HG03565 (cell line): ENCODE results near the gene DAB1.

Experiments
- ATAC-seq: cut with Tn5 transposase; IDR thresholded peaks from one replicate; pipeline ENCODE4 v1.9.1; 2021; ENCODE audit warnings: mild to moderate bottlenecking, moderate library complexity; ENCODE audit not compliant: unreplicated experiment

Gene DAB1

DNA sequence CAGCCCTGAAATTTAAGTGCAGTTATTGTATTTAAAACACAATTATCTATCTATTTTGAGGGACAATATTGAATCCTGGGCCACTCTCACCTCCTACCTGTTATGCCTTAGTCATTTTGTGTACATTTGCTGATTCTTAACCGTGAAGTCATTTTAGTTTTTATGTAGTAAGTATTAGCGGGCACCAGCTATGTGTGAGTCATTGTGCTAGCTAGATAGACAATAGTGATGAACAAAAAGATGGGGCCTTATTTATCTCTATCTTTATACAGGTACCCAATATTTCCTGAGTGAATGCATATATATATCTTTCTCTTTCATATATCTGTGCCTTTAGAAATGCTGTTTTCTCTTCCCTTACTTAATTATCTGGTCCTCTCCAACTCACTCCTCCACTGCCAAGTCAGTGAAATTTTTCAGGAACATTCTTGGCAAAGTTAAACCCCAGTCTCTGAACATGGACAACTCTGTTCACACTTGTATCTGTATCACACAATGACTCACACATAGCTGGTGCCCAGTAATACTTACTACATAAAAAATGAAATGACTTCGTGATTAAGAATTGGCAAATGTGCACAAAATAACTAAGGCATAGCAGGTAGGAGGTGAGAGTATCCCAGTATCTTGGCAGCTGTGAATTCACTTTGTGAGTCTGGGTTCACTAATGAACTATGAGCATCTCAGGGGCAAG lies 292.0 kb downstream of the DAB1 start:
- no peak for ATAC-seq

GRCh38 chr1:57131257-57131656 lies 292.6 kb downstream of the DAB1 start:
- ATAC-seq, result no peak

DNA sequence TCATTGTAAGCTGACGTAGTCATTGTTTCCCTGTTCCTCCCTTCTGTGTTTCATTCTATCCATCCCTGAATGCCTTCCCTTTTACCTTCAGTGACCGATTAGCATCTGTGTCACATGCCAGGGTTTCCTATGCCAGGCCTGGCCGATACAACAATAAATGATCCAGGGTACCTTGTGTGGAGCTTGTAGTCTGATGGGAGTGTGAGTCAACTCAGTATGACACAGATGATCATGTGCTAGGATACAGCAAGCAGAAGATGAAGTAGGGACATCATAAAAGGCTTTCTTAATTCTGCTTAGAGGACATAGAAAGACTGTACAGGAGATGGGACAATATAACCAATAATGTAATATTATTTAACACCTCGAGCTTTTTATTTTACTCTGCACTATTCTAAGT lies 294.0 kb downstream of the DAB1 start:
- no peak for ATAC-seq

DNA sequence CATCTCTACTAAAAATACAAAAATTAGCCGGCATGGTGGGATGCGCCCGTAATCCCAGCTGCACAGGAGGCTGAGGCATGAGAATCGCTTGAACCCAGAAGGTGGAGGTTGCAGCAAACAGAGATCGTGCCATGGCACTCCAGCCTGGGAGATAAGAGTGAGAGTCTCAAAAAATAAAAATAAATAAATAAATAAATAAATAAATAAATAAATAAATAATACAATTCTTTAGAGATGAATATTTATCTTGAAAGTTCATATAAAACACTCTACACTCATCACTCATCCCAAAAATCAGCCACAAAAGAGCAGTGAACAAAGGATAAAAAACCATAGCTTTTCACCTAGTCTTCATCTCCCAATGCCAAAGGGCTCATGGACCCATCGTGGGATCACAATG lies 295.9 kb downstream of the DAB1 start:
- no peak for ATAC-seq

GRCh38 chr1:57124768-57125446 lies 299.0 kb downstream of the DAB1 start:
- ATAC-seq, result peak; percentile 72

GRCh38 chr1:57124170-57124569 lies 299.7 kb downstream of the DAB1 start:
- ATAC-seq, result no peak

- ATAC-seq, result no peak
These were observed 301.8 kb downstream of the DAB1 start for GRCh38 chr1:57122031-57122430.

GRCh38 chr1:57118948-57119603 lies 304.8 kb downstream of the DAB1 start:
- no peak for ATAC-seq

DNA sequence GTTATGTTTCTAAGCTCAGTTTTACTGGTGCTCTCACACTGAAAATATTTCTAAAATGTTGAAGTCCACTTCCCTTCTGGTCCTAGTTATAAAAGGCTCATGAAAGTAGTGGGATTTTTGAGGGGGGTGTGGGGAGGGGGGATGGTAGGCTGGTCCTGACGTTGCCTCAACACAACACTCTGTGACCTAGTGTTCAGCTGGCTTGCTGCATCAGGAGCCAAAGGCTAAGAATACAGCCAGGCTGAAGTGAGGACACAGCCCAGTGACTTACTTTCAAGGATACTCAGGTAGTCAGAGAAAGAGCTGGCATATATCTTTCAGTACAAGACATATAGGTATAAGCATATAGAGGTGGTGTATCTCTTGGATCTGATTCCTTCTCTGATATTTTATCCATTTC lies 306.1 kb downstream of the DAB1 start:
- ATAC-seq, result no peak

DNA sequence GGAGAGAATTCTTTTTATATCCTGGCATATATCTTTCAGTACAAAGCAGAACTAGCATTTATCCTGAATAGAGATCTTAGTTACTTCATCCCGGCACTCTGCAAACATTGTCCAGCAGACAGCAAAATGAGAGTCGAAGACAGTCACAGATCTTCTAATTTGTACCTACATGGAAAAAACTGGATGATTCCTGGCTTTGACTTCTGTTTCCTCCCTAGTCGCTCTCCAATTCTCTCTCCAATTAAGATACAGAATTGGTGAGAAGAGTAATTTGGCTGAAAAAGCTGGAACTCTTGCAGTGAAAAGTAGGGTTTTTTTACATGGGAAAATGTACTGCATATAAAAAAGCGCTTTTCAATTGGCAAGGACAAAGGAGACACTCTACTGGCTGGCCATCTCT lies 307.0 kb downstream of the DAB1 start:
- no peak for ATAC-seq

- ATAC-seq, result no peak
These were observed 308.7 kb downstream of the DAB1 start for GRCh38 chr1:57115030-57115614.

DNA sequence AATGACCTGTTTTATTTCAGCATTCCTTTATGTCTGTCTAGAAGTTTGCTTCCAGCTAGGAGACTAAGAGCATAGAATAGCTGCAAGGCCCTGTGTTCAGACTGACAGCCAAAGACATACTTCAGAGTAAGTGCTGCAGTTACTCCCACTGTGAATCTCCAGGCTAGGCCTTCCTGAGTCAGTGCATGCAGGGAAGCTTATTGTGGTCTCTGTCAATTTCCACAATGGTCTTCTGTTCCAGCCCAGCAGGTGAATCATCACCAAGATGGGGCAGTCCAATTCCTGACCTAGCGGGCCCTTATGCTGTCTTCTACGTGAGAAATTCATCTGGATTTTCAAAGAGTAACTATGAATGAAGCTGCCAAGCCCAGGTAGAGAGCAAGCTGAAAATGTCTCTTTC lies 311.7 kb downstream of the DAB1 start:
- ATAC-seq, result no peak

GRCh38 chr1:57111175-57111574 lies 312.7 kb downstream of the DAB1 start:
- ATAC-seq, result no peak

GRCh38 chr1:57109883-57110282 lies 314.0 kb downstream of the DAB1 start:
- no peak for ATAC-seq

- no peak for ATAC-seq
These were observed 314.6 kb downstream of the DAB1 start for GRCh38 chr1:57109247-57109646.

- no peak for ATAC-seq
These were observed 317.6 kb downstream of the DAB1 start for GRCh38 chr1:57106296-57106695.

- ATAC-seq, result no peak
These were observed 321.1 kb downstream of the DAB1 start for GRCh38 chr1:57102561-57103326.

GRCh38 chr1:57101209-57101608 lies 322.7 kb downstream of the DAB1 start:
- no peak for ATAC-seq

- no peak for ATAC-seq
These were observed 329.1 kb downstream of the DAB1 start for GRCh38 chr1:57094749-57095148.

DNA sequence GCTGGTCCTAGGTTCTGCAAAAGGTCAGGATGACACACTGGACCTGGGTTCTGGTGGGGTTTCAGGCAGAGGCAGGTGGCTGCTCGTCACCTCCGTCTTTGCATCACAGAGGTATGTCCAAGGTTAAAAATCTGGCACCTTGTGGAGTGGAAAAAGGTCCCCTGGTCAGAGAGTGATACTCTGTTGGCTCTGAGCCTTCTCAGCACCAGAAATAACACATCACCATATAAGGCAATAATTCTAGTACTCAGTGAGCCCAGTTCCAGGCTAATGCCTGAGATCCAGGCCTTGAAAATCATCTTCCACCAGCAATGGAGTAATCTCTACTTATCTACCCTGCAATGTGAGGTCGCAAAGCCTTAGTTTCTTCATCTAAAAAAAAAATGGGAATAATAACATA lies 330.7 kb downstream of the DAB1 start:
- ATAC-seq, result no peak

- no peak for ATAC-seq
These were observed 332.2 kb downstream of the DAB1 start for GRCh38 chr1:57091642-57092041.
